ENCODE results near the gene ITPR3.
A peak's percentile ranks its signal among the peaks of the same experiment; 100 is the strongest.

ITPR3 gene

GRCh38 chr6:33620856-33621710, at the start of gene ITPR3:
TSS of gene ITPR3 (plus strand) at chr6:33621322. CDS start at chr6:33621603, 281 bp downstream.
- peak; percentile 51 to 53 for DNase-seq (ENCODE audit: low read depth in 1 of 2, low spot score in 1 of 2)

GRCh38 chr6:33571637-33572316, 49.3 kb upstream of the ITPR3 start:
- DNase-seq (ENCODE audit: low read depth in 1 of 2, low spot score in 1 of 2): no peak

- DNase-seq (ENCODE audit: low read depth in 1 of 2, low spot score in 1 of 2): no peak
These were observed 45.9 kb upstream of the ITPR3 start for GRCh38 chr6:33575211-33575610.

GRCh38 chr6:33576668-33577067, 44.5 kb upstream of the ITPR3 start:
- no peak for DNase-seq (ENCODE audit: low read depth in 1 of 2, low spot score in 1 of 2)

- no peak for DNase-seq (ENCODE audit: low read depth in 1 of 2, low spot score in 1 of 2)
These were observed 44.0 kb upstream of the ITPR3 start for GRCh38 chr6:33577106-33577535.

GRCh38 chr6:33577718-33578117, 43.4 kb upstream of the ITPR3 start:
- DNase-seq (ENCODE audit: low read depth in 1 of 2, low spot score in 1 of 2): no peak

- DNase-seq (ENCODE audit: low read depth in 1 of 2, low spot score in 1 of 2): no peak
These were observed 43.0 kb upstream of the ITPR3 start for GRCh38 chr6:33578164-33578563.

- no peak for DNase-seq (ENCODE audit: low read depth in 1 of 2, low spot score in 1 of 2)
These were observed 42.5 kb upstream of the ITPR3 start for GRCh38 chr6:33578588-33579011.

GRCh38 chr6:33579828-33580714, 41.1 kb upstream of the ITPR3 start, which contains the start of gene BAK1:
TSS of gene BAK1 (minus strand) at chr6:33580276. CDS start at chr6:33577604, 2,672 bp downstream.
- peak; percentile 57 to 82 for DNase-seq (ENCODE audit: low read depth in 1 of 2, low spot score in 1 of 2)

GRCh38 chr6:33581186-33581585, 39.9 kb upstream of the ITPR3 start:
- no peak for DNase-seq (ENCODE audit: low read depth in 1 of 2, low spot score in 1 of 2)

- no peak for DNase-seq (ENCODE audit: low read depth in 1 of 2, low spot score in 1 of 2)
These were observed 37.4 kb upstream of the ITPR3 start for GRCh38 chr6:33583591-33584155.

GRCh38 chr6:33584700-33585402, 36.3 kb upstream of the ITPR3 start:
- no peak for DNase-seq (ENCODE audit: low read depth in 1 of 2, low spot score in 1 of 2)

GRCh38 chr6:33585403-33586107, 35.6 kb upstream of the ITPR3 start:
- DNase-seq (ENCODE audit: low read depth in 1 of 2, low spot score in 1 of 2): peak; percentile 64 to 81

- DNase-seq (ENCODE audit: low read depth in 1 of 2, low spot score in 1 of 2): no peak
These were observed 34.9 kb upstream of the ITPR3 start for GRCh38 chr6:33586108-33586640.

- DNase-seq (ENCODE audit: low read depth in 1 of 2, low spot score in 1 of 2): no peak
These were observed 33.6 kb upstream of the ITPR3 start for GRCh38 chr6:33587529-33587928.

- DNase-seq (ENCODE audit: low read depth in 1 of 2, low spot score in 1 of 2): no peak
These were observed 32.2 kb upstream of the ITPR3 start for GRCh38 chr6:33588894-33589293.

- no peak for DNase-seq (ENCODE audit: low read depth in 1 of 2, low spot score in 1 of 2)
These were observed 31.8 kb upstream of the ITPR3 start for GRCh38 chr6:33589392-33589730.

GRCh38 chr6:33589731-33590530, 31.2 kb upstream of the ITPR3 start:
- DNase-seq (ENCODE audit: low read depth in 1 of 2, low spot score in 1 of 2): no peak
